Vagina (tissue), 2 donors: ENCODE data around the gene LMO1.

ENCODE experiments used
- CTCF ChIP-seq, 3 experiments: fragments of 450-650 bp in 2 of 3; fragments of 200-600 bp in 1 of 3; sonication (generic) in 1 of 3; IDR thresholded peaks; one replicate each; pipeline ENCODE4 v1.5.1; 2017 to 2019; ENCODE audit warnings: antibody characterized with exemption in 3 of 3, mild to moderate bottlenecking in 2 of 3, moderate library complexity in 2 of 3
- POLR2A ChIP-seq, 2 donors: fragments of 450-650 bp; IDR thresholded peaks; one replicate each; pipeline ENCODE4 v1.6.1; 2017; ENCODE audit warnings: antibody characterized with exemption in 2 of 2, mild to moderate bottlenecking in 2 of 2, moderate library complexity in 2 of 2

- TF ChIP-seq POLR2A (IDR thresholded peaks at IDR 0.05) (no peak), CTCF (IDR thresholded peaks at IDR 0.05) (no peak)
Observed at GRCh38 chr11:8251616-8252295, 11.9 kb downstream of the LMO1 start.
